Stimulated activated CD4-positive, alpha-beta T cell treated with anti-CD3 and anti-CD28 coated beads, Interleukin-1b, Interleukin-23, amount 100 ng/mL, for 24 hours (primary cell): ENCODE data around the gene GRHL3.

Source experiments
- DNase-seq, 4 experiments: peaks; one replicate each; pipeline ENCODE4 v3.0.0-alpha.2; 2020; ENCODE audit warnings: low read depth in 4 of 4, low spot score in 1 of 4

The GRHL3 gene

DNA sequence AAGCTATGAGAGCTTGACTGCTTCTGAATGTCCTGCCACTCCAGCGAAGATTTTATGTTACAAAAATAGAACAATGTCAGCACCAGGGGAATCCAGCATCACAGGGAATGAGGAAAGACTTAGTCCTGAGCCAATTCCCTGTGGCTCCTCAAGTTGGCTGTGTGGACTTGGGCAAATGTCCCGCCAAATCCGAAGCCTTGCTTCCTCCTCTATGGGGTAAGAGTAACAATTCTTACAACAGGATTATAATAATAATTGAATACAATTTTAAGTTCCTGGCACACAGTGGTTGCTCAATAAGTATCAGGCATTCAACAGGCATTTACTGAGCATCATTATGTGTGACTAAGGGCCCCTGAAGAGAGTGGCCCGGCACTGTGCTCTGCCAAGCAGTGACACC lies 50.0 kb downstream of the GRHL3 start:
- no peak for DNase-seq

DNA sequence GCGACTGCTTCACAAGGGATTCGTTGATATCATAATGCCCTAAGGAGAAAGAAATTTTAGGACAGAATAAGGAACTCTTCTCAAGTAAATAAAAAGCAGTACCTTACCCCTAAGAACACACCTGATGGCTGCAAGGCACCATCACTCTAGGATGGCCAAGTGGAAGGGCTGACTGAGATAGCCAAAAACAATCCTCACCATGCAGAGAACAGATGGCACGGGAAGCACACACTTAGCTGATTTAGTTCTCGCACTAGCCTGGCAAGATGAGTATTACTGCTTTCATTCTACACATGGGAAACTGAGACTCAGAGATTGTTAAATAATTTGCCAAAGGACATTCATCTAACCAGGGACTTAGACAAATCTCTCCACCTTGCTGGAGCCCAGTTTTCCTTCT lies 50.6 kb downstream of the GRHL3 start:
- no peak for DNase-seq

DNA sequence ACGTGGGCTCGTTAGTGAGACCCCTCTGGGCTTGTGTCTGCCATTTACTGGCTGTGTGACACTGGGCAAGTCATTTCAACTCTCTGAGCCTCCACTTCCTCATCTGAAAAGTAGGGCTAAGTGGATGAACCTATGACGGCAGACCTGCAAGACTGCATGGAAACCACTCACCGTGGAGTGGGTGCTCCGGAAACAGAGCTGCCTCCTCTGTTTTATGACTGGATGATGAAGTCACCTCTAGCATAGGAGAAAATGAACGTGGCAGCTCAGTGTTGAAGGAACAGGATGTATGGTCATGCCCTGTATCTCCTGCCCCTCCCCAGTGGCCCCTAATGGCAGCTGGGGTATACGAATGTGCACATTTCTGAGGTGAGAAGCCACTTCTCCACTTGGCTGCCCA lies 53.9 kb downstream of the GRHL3 start:
- DNase-seq = no peak

DNA sequence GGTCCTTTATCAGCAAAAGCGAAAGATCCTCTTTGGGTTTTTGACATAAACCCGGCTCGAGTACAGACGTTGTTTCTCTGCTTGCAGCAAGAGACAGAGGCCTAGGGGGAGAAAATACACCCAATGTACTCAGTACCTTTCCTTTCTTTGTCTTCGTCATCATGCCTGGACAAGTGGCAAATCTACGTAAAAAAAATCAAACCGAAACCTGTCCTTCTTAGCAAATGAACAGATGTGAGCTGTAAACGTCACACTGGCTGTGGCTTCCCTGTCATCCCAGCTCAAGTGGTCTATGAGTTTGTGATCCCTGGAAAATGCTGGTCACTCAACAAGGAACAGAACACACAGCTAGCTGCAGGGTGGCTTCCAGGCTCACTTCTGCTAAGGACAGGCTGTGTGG lies 54.6 kb downstream of the GRHL3 start:
- DNase-seq = no peak

DNA sequence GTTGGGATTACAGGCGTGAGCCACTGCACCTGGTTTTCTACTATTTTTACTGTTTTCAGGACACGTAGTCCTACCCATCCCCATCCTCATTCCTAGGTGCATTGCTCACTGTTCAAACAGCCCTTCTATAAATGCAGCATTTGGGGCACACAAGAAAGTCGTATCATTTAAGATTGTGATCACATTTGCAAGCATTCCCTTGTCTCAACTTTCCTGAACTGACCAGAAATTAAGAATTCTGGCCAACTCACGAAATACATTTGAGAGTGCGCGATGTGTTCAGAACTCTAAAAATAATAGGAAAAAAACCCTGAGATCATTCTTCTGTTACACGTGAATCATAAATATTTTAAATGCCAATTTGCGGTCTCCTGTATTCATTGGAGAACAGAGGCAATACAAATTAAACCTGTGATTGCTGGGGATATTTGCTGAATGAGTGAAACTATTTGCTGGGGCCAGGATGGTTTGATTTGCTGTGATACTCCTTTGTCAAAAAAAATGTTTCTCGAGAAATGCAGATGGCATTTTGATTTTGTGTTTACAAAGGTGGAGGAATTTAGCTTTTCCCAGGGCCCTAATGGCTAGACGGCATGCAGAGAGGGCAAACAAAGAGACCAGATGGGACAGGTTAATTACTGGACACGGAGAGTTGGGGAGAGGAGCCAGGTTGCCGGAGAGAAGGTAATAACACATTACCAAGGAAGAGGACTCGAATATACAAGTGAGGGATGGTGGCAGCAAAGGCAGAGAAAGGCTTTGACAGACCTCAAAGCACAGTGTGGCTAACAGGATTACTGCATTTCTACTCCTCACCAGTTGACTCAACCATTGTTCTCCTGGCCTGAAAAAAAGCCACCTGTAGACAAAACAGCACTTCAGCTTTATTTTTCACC lies 56.0 kb downstream of the GRHL3 start:
- no peak for DNase-seq

DNA sequence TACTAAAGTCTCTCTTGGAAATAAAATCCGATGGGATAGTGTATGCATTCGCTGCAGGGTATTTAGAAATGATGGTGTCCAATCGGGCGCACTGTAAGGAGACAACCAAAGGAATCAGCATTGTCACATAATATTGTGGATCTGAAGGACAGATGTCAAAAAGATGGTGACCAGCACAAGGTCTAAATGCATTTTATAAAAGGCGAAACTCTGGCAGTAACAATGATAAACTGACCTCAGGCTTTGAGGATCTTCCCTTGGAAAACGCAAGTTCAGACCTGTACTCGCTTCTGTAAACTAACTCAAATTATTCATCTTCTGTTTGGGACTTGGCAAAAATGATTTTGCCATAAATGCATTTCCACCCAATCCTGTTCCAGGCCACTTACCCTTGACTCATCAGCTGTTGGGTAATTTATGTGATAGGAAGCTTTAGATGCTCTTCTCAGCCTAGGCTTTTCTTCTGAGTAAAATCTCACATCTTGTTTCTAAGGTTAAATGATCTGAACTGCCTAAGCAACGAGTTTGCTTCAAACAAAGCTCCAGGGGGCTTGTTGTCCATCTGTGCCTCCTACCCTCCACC lies 60.7 kb downstream of the GRHL3 start:
- DNase-seq = no peak

DNA sequence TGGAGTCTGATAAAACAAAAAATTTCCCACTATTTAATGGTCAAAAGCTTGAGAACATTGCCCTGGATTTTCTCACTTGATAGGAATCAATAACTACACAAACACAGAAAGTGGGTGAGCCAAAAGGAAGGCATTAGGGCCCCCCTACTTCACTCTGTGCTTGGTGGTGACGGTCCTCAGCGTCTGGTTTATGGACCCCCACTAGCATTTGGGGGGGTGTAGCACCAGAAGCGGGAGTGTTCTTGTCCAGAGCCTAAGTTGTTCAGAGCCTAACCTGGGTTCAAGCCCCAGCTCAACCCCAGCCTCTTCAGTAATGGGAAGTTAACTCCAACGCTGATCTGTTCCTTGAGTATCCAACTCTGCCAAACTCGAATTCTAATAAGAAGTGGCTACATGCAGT lies 61.4 kb downstream of the GRHL3 start:
- DNase-seq = no peak

DNA sequence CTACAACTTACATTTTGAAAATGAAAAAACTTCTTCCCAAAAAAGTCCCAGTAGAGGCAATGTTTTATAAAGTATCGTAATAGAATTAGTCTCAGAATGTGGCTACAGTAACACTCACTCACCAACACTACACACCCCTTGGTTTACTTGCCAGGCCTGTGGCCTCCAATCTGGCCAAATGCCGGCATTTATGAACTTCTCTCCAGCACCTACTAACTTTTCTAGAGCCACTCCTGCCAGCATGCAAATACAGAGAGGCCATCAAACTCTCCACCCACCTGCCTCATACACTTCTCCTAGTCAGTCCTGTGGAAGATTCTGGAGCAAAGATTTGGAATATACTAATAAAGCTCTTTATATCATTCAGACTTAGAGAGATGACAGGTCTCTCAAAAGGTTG lies 62.1 kb downstream of the GRHL3 start:
- DNase-seq = no peak

DNA sequence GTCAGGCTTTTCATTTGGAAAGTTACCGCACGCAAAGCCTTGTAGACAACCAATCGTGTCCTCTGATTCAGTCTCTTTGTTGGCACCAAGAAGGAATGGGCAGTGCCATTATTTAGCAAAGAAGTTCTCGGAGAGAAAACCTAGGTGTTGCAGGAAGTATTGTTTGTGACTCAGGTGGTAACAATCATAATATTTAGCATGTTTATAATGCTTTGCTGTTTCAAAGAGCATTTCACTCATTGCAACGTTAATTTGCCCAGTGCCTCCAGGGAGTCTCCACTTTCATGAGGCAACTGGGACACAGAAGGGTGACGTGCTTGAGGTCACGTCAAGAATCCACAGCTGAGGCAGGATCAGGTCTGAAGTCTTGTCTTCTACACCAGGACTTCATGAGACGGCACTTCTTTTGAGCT lies 63.0 kb downstream of the GRHL3 start:
- DNase-seq = no peak

DNA sequence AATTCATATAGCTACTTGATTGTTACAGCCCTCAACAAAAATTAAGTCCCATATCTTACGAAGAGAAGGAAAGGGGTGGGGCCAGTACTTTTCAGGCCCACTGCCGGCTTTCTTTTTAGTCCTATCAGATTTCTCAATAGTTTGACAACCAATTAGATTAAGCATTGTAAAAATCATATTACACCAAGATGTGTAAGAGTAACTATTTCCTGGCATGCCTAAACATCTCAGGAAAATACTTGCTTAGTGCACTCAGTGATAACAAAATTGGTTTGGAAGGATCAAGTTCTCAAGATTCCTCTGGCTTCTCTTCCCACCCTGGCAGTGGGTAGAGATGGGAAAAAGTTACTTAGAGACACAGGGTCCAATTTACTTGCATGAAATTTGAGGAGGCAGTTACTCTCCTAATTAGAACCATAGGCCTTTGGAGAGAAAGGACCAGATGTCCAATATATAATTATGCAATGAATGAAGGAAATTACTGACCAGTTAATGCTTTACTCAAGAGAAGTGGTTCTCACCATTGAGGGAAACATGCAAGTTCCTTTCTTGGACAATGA lies 64.3 kb downstream of the GRHL3 start:
- DNase-seq = no peak

DNA sequence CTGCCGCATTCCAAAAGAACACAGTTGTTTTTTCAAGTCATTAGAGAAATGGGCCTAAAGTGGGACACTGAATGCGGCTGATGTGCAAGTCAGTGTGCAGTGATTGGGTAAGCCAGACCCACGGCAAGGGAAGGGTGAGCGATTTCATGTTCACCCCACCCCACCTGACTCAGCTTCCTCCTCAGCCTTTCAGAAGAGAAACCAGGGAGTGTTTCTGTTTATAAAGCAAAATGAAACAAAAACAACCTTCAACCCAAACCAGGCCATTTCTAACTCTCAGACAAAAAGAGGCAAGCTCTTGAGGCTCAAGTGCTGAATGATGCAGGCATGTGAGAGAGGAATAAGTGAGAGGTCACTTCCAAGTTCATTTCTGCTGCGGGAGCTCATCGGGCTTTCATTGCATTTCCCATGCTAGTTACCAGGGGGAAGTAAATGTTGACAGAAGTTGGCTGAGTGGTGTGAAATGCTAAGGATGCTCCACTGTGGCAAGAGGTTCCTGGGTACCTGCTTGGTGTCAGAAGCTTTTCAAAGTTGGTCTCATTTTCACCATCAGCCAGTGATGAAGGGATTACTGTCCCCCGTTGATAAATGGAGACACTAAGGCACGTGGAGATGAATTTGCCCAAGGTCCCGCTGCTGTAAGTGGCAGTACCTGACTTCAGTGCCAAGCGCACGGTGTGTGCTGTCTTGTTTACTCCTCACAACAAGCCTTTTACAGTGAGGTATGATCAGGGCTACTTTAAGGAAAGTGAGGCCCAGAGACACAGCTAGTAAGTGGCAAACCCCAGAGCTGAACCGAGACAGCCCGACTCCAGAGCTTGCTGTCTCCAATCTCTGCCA lies 65.3 kb downstream of the GRHL3 start:
- DNase-seq = no peak

DNA sequence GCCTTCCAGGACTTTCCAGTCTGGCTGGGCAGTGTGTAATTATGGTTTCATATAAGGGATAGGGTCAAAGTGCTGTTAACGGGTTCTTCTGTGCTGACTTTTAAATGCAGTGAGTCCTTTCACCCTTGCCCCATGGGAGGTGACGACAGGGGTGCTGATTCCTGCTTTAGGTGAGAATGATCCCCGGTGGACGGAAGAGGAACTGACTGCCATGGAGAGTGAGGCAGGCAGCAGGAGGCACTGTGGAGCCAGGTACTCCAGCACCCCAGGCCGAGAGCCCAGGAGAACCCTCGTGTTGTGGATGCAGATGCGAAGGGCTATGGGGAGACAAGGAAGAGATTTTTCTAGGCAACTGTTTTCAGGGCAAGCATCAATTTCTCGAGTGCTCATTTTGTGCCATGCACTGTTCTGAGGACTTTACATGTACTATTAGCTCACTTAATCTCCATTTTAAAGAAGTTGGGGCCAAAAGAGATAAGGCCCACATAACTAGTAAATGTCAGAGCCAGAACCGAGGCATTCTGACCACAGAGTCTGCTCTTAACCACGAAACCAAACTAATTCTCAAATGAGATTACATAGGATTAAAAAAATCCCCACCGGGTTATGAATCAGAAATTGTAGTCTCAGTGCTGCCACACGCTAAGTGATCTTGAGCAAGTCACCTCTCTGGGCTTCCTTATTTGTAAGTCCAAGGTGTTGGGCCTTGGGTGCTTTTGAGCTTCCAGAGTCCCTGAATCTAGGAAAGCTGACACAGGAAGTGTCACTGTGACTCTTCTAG lies 66.2 kb downstream of the GRHL3 start:
- DNase-seq = no peak

DNA sequence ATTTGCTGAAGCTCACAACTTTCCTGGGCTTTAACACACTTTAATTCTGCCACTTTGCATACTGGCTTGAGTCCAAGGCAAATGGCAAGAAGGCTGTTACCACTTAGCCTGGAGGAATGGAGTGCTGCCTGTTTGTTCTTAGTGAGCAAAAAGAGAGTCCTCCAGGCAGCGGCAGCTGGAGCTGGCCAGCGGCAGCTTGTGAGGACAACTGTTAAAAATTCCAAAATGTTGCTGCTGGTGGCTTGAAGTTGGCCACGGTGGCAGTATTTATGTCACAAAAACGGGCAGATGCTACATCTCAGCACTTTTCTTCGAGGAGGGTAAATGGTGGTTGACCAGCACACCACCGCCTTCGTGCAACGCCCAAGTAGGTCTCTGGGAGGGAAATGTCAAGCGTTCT lies 67.1 kb downstream of the GRHL3 start:
- no peak for DNase-seq

DNA sequence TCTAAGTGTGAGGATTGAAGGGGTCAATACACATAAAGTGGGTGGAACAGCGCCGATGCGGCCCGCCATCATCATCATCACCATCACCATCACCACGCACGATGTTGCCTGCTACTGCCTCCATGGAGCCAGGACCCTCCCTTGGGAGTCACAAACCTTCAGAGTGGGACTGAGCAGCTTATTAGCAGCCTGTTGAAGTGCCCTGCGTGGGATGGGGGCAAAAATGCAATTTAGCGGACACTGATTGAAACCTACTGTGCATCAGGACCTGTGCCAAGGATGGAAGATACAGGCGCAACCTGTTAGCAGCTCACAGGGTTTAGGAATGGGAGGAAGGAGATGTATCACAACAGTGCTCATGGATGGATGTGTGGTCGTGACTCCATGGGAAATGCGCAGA lies 67.8 kb downstream of the GRHL3 start:
- no peak for DNase-seq

DNA sequence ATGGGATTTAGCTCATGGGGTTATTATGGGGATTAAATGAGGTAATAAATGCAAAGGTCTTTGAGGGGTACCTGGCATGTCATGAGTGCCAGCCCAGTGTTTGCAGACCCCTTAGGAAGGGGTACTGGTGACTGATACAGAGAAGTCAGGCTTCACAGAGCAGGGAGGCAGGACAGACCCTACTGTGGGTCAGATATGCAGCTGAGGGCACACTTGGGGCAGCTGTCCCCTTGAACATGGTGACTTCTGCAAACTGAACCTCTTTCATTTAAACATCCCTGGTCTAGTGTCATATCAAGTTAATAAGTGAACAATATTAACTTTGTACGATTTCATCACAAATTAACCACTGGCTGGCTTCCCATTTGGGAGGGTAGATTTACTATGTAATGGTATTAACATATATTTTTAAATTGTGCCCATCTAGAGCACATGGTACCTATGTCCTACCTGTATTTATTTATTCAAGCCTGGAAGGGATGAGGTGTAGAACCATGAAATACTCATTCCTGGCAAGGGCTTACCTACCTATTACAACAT lies 68.5 kb downstream of the GRHL3 start:
- DNase-seq = no peak

DNA sequence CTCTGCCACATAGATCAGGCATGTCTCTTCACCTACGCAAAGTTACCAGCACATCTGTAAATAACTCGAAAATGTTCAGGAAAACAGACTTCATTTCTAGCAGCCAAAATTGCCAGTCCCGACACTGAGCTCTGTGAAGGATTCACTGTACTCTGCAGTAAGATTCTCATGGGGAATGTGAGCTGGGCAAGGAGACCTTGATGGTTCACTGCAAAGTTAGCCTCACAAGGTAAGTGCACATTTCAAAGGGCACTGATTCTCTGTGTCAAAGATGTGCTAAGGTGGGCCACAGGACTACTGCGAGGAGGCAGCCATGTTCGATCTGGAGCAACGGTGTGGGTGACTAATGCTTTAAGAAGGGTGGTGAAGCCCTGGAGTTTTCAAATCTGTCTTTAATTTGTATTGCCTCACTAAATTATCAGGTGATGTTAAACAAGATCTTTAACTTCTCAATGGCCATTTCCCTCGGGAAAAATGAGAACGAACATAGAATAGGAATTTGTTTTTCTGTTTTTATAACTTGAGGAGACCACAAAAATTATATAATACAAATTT lies 69.3 kb downstream of the GRHL3 start:
- no peak for DNase-seq

DNA sequence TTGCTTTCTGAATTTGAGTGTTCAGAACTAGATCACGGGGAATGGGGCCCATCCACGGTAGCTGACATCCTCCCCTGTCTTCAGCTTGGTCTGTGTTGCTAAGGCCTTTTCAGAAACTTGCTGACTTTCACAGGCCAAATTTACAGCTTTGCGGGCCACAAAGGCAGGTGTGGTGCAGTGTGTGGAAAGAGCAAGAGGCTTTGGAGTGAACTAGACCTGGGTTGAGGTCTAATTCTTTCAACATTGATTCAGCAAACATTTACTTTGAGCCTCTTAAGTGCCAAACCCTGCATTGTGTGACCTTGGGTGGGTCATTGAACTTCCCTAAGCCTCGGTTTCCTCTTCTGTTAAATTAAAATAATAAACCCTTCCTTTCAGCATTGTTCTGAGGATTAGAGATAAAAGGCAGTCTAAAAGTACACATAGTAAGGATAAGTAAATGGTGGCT lies 70.1 kb downstream of the GRHL3 start:
- no peak for DNase-seq

DNA sequence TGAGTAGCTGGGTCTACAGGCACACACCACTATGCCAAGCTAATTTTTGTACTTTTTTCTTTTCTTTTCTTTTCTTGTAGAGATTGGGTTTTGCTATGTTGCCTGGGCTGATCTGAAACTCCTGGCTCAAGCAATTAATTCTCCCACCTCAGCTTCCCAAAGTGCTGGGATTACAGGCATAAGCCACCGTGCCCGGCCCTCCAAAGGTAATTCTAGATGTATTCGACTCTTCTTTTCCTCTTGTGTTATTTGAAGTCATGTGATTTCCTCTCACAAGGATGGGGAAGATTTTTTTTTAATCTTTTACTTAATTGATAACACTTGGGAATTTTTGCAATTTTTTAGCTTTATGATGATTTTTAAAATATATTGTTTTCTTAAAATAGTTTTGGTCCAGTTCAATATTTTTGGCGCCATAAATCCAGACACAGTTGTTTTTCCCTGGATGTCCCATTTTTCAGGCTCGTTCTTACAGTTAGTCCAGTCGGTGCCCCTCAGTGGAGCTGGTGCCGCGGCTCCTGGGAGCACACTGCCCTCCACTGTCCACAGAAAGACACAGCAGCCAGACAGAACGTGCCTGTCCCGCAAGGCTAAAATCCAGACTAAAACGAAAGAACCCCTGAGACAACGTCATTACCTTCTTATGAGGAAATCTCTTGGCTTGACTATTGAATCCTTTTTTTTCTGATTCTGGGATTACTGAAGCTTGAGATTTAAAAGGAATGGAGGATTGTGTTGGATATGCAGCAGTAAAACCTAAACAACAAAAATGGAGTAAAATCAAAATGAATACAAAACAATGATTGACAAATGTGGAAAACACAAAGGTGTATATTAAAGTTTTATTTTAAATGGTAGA lies 72.0 kb downstream of the GRHL3 start:
- peak in 2 of 4 experiments; percentile 44 to 61 for DNase-seq

DNA sequence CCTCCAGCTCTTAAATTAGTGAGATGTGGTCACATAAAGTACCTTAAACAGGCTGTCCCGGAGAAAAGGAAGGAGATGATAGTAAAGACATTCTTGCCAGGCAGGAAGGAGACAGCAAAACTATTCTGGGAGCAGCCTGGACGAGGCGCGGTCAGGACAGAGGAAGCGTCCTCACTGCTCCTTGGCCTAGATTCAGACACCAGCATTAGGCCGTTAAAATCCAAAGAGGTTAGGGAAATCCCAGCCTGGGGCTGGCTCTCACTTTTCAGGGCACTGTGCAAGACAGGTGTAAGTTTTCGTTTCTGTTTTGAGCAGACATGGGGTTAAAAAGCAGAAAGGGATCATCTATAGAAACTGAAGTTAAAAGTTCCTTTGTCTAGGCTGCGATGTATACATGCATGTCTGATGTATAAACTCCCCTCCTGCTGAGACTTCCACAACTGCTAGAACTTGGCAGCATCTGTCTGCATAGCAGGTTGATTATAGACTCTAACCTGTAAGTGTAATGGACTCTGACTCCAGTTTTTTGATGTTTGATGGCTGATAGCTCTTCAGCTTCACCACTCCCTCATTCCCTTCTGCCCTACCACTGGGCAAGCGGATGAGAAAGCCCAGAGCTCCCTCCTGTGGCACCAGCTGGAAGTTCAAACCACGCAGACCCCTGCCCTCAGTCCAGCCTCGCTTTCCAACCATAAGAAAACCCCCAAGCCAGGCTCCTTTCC lies 72.9 kb downstream of the GRHL3 start:
- peak in 1 of 4 experiments; percentile 53 for DNase-seq
